ENCODE data around the gene PTPRB. TPM values are rescaled to one million over a fixed set of nuclear protein-coding genes. Genes with fewer than 3 reads are reported as not detected.

Gene PTPRB
- total and polyA plus RNA-seq, 12 donors = 13.6 to 49.0 (median 36.8) TPM

GRCh38 chr12:70485704-70486103 lies 151.5 kb downstream of the PTPRB start:
- 88 to 92% methylated on average over 3 of the region's 3 CpGs for WGBS, 2 donors
- Histone ChIP-seq H3K9me3 (peaks cover 0 to 12% (median 0%) of the 10 kb centered on the region in 11 donors), H3K4me1 (no peaks in the 10 kb centered on the region), H3K4me3 (no peak overlapping the region), H3K27ac (no peak overlapping the region), H3K27me3 (peaks cover 0 to under 1% (median 0%) of the 10 kb centered on the region in 7 donors), H3K36me3 (no peaks in the 10 kb centered on the region)
- ATAC-seq (no peak), DNase-seq (no peak)
- intact Hi-C loops (cut with DNase I) = no loop called here
- no peak for TF ChIP-seq CTCF (IDR thresholded peaks at IDR 0.05)

- H3K4me3 ChIP-seq = no peak overlapping the region
- DNase-seq (no peak), ATAC-seq (no peak)
- TF ChIP-seq CTCF (IDR thresholded peaks at IDR 0.05) = no peak
- H3K4me1 ChIP-seq = no peaks in the 10 kb centered on the region
- WGBS, 2 donors = 84% methylated on average over 1 of the region's 1 CpG
- peaks cover 0 to 3% (median 0%) of the 10 kb centered on the region in 7 donors for H3K27me3 ChIP-seq
- intact Hi-C loops (cut with DNase I) = no loop called here
- peaks cover 0 to 6% (median 0%) of the 10 kb centered on the region in 11 donors for H3K9me3 ChIP-seq
- no peaks in the 10 kb centered on the region for H3K36me3 ChIP-seq
- no peak overlapping the region for H3K27ac ChIP-seq
Observed at GRCh38 chr12:70484464-70484863, 152.8 kb downstream of the PTPRB start.

- no peaks in the 10 kb centered on the region for H3K36me3 ChIP-seq
- intact Hi-C loops (cut with DNase I) = no loop called here
- no peak overlapping the region for H3K4me3 ChIP-seq
- no peaks in the 10 kb centered on the region for H3K4me1 ChIP-seq
- H3K27me3 ChIP-seq = peaks cover 0 to 3% (median 0%) of the 10 kb centered on the region in 7 donors
- DNase-seq (no peak), ATAC-seq (no peak)
- no peak overlapping the region for H3K27ac ChIP-seq
- TF ChIP-seq CTCF (IDR thresholded peaks at IDR 0.05) = no peak
- H3K9me3 ChIP-seq = no peaks in the 10 kb centered on the region
- 90 to 97% methylated on average over 1 of the region's 1 CpG for WGBS, 2 donors
Observed at GRCh38 chr12:70482764-70483163, 154.5 kb downstream of the PTPRB start.

- WGBS, 2 donors = 94 to 95% methylated on average over 12 of the region's 12 CpGs
- no peak for TF ChIP-seq CTCF (IDR thresholded peaks at IDR 0.05)
- no peaks in the 10 kb centered on the region for H3K27me3 ChIP-seq
- ATAC-seq = no peak
- no peaks in the 10 kb centered on the region for H3K36me3 ChIP-seq
- H3K4me1 ChIP-seq = peaks cover 0 to 7% (median 0%) of the 10 kb centered on the region in 9 donors
- H3K27ac ChIP-seq = no peak overlapping the region
- no peak for DNase-seq
- H3K9me3 ChIP-seq = peaks cover 0 to 12% (median 0%) of the 10 kb centered on the region in 11 donors
- intact Hi-C loops (cut with DNase I) = no loop called here
- H3K4me3 ChIP-seq = no peak overlapping the region
Observed at GRCh38 chr12:70469221-70469820, 167.9 kb downstream of the PTPRB start.
